Hematopoietic multipotent progenitor cell treated with erythropoietin and hydrocortisone succinate and interleukin-3 and kit ligand, for 6 days (in vitro differentiated cells): ENCODE results near the gene ANP32D.
"Not testable (repeated sequence)": the region's sequence is repeated elsewhere in the genome, so short reads cannot be mapped to it uniquely, and the experiment has no call there.

Experiments used
- DNase-seq: peaks from one replicate; pipeline ENCODE4 v3.0.0-alpha.2; 2015

The ANP32D gene

GRCh38 chr12:48472259-48472658, at the start of gene ANP32D:
Gene ANP32D (plus strand): TSS chr12:48472559. CDS start chr12:48472665, 106 bp downstream.
- no peak for DNase-seq

DNA sequence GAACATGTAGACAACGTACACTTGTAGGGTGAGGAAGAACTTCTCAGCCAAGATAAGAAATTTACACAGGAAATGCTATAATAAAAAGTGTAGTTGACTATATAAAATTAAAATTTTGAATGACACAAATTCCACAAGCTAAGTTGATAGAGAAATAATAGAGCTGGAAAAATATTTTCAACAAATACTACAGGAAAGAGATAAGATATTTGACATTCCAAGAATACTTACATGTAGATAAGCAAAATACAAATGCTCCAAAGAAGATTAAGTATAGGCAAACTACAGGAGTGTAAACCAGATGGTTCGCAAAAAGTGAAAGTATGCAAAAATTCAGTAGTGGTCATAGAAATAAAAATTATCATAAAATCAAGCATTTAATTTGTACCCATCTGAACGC, 49.2 kb upstream of the ANP32D start:
- no peak for DNase-seq

- no peak for DNase-seq
Observed at GRCh38 chr12:48424644-48425043, 47.7 kb upstream of the ANP32D start.

DNA sequence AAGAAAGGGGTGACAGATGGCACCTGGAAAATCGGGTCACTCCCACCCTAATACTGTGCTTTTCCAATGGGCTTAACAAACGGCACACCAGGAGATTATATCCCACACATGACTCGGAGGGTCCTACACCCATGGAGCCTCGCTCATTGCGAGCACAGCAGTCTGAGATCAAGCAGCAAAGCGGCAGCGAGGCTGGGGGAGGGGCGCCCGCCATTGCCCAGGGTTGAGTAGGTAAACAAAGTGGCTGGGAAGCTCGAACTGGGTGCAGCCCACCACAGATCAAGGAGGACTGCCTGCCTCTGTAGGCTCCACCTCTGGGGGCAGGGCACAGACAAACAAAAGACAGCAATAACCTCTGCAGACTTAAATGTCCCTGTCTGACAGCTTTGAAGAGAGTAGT, 38.3 kb upstream of the ANP32D start:
- not testable (repeated sequence) for DNase-seq

DNA sequence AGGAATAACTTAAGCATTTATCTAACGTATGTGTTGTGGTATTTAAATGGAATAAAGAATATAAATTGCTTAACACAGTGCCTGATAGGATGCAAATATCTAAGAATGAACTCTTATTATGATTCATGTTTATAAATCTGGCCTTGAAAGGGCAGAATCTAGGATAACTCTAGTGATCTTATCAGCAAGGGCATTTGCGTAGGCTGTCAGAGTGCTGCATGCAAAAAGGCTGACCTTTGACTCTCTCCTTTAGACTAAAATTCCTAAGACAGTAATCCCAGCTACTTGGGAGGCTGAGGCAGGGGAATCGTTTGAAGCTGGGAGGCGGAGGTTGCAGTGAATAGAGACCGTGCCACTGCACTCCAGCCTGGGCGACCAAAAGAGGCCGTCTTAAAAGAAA, 31.3 kb upstream of the ANP32D start:
- DNase-seq = no peak

- DNase-seq = peak; percentile 20
Observed at GRCh38 chr12:48442179-48442847, 30.0 kb upstream of the ANP32D start.

GRCh38 chr12:48445538-48445937, 26.8 kb upstream of the ANP32D start:
- DNase-seq = no peak

- no peak for DNase-seq
Observed at GRCh38 chr12:48446161-48446776, 26.1 kb upstream of the ANP32D start.

DNA sequence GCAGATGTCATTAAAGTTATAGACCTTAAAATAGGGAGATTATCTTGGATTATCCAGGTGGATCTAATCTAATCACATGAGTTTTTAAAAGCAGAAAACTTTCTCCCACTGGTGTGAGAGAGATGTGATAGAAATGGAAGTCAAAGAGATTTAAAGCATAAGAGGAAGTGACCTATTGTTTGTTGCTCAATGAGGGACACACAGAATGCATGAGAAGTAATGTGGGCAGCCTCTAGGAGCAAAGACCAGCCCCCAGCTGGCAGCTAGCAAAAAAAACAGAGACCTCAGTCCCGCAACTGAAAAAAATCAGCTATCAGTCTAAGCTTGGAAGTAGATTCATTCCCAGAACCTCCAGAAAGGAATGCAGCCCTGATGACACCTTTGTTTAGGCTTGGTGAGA, 24.6 kb upstream of the ANP32D start:
- DNase-seq = no peak

- DNase-seq = peak; percentile 37
Observed at GRCh38 chr12:48451372-48451771, 21.0 kb upstream of the ANP32D start.

- DNase-seq = not testable (repeated sequence)
Observed at GRCh38 chr12:48452961-48453360, 19.4 kb upstream of the ANP32D start.

DNA sequence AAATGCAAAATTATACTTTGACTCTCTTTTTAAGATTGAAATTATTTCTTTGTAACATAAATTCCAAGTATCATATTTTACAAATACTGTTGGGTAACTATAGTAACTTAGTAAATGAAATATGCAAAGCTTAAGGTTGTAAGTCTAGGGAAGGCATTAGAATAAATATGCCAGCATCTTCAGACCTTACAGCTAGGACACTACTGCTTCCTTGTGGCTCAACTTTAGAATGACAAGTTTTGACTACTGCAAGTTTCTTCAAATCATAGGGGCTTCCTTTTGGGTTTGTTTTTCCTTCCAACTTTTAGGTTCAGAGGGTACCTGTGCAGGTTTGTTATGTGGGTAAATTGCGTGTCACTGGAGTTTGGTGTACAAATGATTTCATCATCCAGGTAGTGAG, 17.7 kb upstream of the ANP32D start:
- DNase-seq = peak; percentile 72

DNA sequence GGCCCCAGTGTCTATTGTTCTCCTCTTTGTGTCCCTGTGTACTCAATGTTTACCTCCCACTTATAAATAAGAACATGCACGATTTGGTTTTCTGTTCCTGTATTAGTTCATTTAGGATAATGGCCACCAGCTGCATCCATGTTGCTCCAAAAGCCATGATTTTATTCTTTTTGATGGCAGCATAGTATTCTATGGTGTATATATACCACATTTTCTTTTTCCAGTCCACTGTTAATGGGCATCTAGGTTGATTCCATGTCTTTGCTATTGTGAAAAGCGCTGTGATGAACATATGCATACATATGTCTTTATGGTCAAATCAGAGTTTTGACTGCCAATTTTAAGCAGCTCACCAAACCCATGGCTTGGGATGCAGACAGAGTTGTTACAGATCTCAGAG, 17.2 kb upstream of the ANP32D start:
- DNase-seq = no peak

DNA sequence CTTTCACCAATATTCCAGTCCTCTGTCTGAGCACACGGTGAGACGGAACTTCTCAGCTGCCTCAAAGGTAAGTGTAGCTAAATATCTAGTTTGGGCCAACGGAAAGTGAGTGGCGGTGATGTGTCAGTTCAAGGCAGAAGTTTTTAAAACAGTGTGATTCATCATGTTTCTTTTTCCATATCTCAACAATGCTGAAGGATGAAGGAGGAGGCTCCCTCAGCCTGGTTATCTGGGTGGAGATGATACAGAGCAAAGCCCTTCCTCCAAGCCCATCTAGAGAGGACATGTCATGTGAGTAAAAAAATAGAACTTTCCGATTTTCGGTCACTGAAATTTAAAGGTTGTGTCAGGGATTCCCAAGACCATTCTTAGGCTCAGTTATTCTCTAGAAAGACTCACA, 13.1 kb upstream of the ANP32D start:
- DNase-seq = peak; percentile 20

DNA sequence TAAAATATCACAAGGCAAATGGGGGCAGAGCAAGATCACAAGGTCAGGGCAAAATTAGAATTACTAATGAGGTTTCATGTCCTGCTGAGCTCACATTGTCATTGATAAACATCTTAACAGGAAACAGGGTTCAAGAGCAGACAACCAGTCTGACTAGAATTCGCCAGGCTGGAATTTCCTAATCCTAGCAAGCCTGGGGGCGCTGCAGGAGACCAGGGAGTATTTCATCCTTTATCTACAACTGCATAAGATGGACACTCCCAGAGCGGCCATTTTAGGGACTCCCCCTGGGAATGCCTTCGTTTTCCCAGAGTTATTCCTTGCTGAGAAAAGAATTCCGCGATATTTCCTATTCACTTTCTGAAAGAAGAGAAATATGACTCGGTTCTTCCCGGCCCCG, 3.3 kb upstream of the ANP32D start:
- not testable (repeated sequence) for DNase-seq

GRCh38 chr12:48473061-48473460, 702 bp downstream of the ANP32D start:
- no peak for DNase-seq

- not testable (repeated sequence) for DNase-seq
Observed at GRCh38 chr12:48474497-48474896, 2.1 kb downstream of the ANP32D start.

- no peak for DNase-seq
Observed at GRCh38 chr12:48482198-48482597, 9.8 kb downstream of the ANP32D start, which contains the start of gene C12orf54. Gene C12orf54 (plus strand): TSS chr12:48482498. CDS start chr12:48483297, 799 bp downstream.

DNA sequence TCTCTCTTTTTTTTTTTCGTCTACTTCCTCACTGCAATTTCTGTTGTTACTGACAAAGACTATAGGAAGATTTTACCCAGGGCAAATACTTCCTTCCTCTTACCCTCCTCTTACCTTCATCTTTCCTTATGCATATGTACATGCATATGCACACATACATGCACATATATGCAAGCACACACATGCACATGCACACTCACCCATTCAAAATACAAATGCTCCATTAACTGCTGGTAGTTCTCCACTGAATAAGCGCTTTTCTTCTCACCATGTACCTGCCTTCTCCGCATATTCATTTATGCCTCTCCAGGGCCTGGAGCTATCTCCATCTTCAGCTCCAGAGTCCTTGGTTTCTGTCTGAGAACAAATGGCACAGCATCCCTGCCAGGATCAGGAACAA, 10.6 kb downstream of the ANP32D start:
- DNase-seq = no peak

- no peak for DNase-seq
Observed at GRCh38 chr12:48486261-48486660, 13.9 kb downstream of the ANP32D start.

DNA sequence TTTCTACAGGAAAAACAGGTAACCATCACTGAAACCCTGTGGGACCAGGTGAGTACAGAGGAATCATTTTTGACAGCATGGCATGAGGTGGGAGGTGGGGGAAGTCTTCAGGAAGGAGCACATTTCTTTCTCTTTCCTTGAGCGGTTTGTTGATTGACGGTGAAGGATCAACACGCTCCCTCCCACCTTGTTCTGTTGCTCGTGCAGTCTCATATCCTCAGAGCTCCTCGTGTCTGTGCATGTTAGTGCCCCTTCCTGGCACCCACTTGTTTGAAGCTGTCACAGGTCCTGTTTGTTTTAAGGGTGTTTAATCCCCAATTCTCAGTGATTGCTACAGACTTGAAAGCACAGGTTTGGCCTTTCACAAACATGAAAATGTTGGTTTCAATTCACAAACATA, 14.3 kb downstream of the ANP32D start:
- no peak for DNase-seq

- no peak for DNase-seq
Observed at GRCh38 chr12:48489012-48489411, 16.7 kb downstream of the ANP32D start.

DNA sequence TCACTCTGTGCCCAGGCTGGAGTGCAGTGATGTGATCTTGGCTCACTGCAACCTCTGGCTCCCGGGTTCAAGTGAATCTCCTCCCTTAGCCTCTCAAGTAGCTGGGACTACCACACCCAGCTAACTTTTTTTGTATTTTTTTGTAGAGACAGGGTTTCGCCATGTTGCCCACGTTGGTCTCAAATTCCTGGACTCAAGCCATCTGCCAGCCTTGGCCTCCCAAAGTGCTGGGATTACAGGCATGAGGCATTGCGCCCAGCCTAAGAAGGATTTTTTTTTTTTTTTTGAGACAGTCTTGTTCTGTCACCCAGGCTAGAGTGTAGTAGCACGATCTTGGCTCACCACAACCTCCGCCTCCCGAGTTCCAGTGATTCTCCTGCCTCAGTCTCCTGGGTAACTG, 17.1 kb downstream of the ANP32D start:
- DNase-seq = not testable (repeated sequence)

- DNase-seq = not testable (repeated sequence)
Observed at GRCh38 chr12:48500281-48500680, 27.9 kb downstream of the ANP32D start.

- DNase-seq = not testable (repeated sequence)
Observed at GRCh38 chr12:48506836-48507235, 34.5 kb downstream of the ANP32D start.
